ENCODE data around the gene TAS2R4. TPM values are rescaled to one million over a fixed set of nuclear protein-coding genes. Genes with fewer than 3 reads are reported as not detected.
"Not testable (repeated sequence)": the region's sequence is repeated elsewhere in the genome, so short reads cannot be mapped to it uniquely, and the experiment has no call there.

TAS2R4 gene
- polyA plus RNA-seq, 1 donor (not counting 4 experiments of a cell fraction or from before 2014, with no cell fraction given): 0.73 TPM

DNA sequence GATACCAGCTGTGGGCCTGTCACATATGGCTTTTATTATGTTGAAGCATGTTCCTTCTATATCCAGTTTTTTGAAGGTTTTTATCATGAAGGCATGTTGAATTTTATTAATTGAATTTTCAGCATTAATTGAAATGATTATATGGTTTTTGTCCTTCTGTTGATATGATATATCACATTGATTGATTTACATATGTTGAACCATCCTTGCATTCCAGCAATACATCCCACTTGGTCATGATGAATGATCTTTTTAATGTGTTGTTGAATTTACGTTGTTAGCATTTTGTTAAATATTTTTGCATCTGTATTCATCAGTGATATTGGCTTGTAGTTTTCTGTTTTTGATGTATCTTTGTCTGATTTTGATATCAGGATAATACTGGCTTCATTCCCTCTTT lies 43.6 kb downstream of the TAS2R4 start:
- DNase-seq (ENCODE audit: low read depth, low spot score) (no peak), FAIRE-seq (no peak)
- no peaks in the 10 kb centered on the region for H3K9me3 ChIP-seq (ENCODE audit: control insufficient read depth, low read depth, low read length)
- no peaks in the 10 kb centered on the region for H3K79me2 ChIP-seq (ENCODE audit: control insufficient read depth, insufficient read depth, low read length)
- no peaks in the 10 kb centered on the region for H3K4me1 ChIP-seq (ENCODE audit: control insufficient read depth, extremely low read depth, insufficient read depth, low read length)
- H3K9ac ChIP-seq (ENCODE audit: control insufficient read depth, extremely low read depth, insufficient read depth, low read length): no peak overlapping the region
- no peak overlapping the region for H3K27ac ChIP-seq (ENCODE audit: control insufficient read depth, insufficient read depth, low read length)
- no peak overlapping the region for H3K4me2 ChIP-seq (ENCODE audit: control insufficient read depth, extremely low read depth, insufficient read depth, low read depth, low read length)
- H3K27me3 ChIP-seq (ENCODE audit: control insufficient read depth, extremely low read depth, insufficient read depth, low read length): no peaks in the 10 kb centered on the region
- no peaks in the 10 kb centered on the region for H4K20me1 ChIP-seq (ENCODE audit: control insufficient read depth, extremely low read depth, insufficient read depth, low read length)
- no peak overlapping the region for H3K4me3 ChIP-seq (ENCODE audit: control insufficient read depth in 2 of 3, extremely low read depth in 1 of 3, insufficient read depth in 2 of 3, low read depth in 1 of 3, low read length in 3 of 3)
- no peak for TF ChIP-seq EZH2 (IDR thresholded peaks at IDR 0.05; ENCODE audit: low read length)
- no peak for TF ChIP-seq CTCF (optimal IDR thresholded peaks at IDR 0.05 in 1 of 3, IDR thresholded peaks at IDR 0.05 in 1 of 3, conservative IDR thresholded peaks at IDR 0.05 in 1 of 3; ENCODE audit: extremely low read depth in 1 of 3, insufficient read depth in 2 of 3, low read length in 3 of 3)
- dilution Hi-C loops (cut with MboI; ENCODE audit: extremely low pct_ligation_motif_present, low sequenced_read_pairs): no loop called here
- H3K36me3 ChIP-seq (ENCODE audit: control insufficient read depth in 2 of 2, extremely low read depth in 1 of 2, insufficient read depth in 2 of 2, low read length in 2 of 2): no peaks in the 10 kb centered on the region
- H2AFZ ChIP-seq (ENCODE audit: control insufficient read depth, low read length): no peak overlapping the region
- H3K9me1 ChIP-seq (ENCODE audit: control insufficient read depth, extremely low read depth, insufficient read depth, low read length): no peaks in the 10 kb centered on the region

DNA sequence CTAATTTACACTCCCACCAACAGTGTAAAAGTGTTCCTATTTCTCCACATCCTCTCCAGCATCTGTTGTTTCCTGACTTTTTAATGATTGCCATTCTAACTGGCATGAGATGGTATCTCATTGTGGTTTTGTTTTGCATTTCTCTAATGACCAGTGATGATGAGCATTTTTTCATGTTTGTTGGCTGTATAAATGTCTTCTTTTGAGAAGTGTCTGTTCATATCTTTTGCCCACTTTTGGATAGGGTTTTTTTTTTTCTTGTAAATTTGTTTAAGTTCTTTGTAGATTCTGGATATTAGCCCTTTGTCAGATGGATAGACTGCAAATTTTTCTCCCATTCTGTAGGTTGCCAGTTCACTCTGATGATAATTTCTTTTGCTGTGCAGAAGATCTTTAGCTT lies 46.0 kb downstream of the TAS2R4 start:
- H3K9me3 ChIP-seq (ENCODE audit: control insufficient read depth, low read depth, low read length); DNase-seq (ENCODE audit: low read depth, low spot score); H3K4me1 ChIP-seq (ENCODE audit: control insufficient read depth, extremely low read depth, insufficient read depth, low read length); H3K27ac ChIP-seq (ENCODE audit: control insufficient read depth, insufficient read depth, low read length); dilution Hi-C loops (cut with MboI; ENCODE audit: extremely low pct_ligation_motif_present, low sequenced_read_pairs); H3K9ac ChIP-seq (ENCODE audit: control insufficient read depth, extremely low read depth, insufficient read depth, low read length); FAIRE-seq; H4K20me1 ChIP-seq (ENCODE audit: control insufficient read depth, extremely low read depth, insufficient read depth, low read length); H3K79me2 ChIP-seq (ENCODE audit: control insufficient read depth, insufficient read depth, low read length); H3K4me2 ChIP-seq (ENCODE audit: control insufficient read depth, extremely low read depth, insufficient read depth, low read depth, low read length); H3K36me3 ChIP-seq (ENCODE audit: control insufficient read depth in 2 of 2, extremely low read depth in 1 of 2, insufficient read depth in 2 of 2, low read length in 2 of 2); H3K9me1 ChIP-seq (ENCODE audit: control insufficient read depth, extremely low read depth, insufficient read depth, low read length); H3K27me3 ChIP-seq (ENCODE audit: control insufficient read depth, extremely low read depth, insufficient read depth, low read length); H3K4me3 ChIP-seq (ENCODE audit: control insufficient read depth in 2 of 3, extremely low read depth in 1 of 3, insufficient read depth in 2 of 3, low read depth in 1 of 3, low read length in 3 of 3); H2AFZ ChIP-seq (ENCODE audit: control insufficient read depth, low read length): not testable (repeated sequence)

Small RNA genes lying within 50 kb of the gene (small RNA-seq; reads per million reads assigned to genes)
- 0 reads per million in 3 experiments for gene RNU1-82P (ENCODE audit: insufficient read length in 3 of 3, low read depth in 3 of 3, low replicate concordance in 1 of 3)

Other genes starting within 250 kb of the TAS2R4 start
- gene AGK, start 225.3 kb upstream of the TAS2R4 start, polyA plus RNA-seq: 30.9 to 40.0 TPM (median 36.6 TPM) in 3 replicates
- 3.3 to 5.4 TPM (median 4.7 TPM) in 3 replicates for gene DENND11, start 74.5 kb upstream of the TAS2R4 start, polyA plus RNA-seq
- not detected in 3 replicates for gene WEE2, start 68.3 kb upstream of the TAS2R4 start, polyA plus RNA-seq
- 127 to 244 TPM (median 230 TPM) in 3 replicates for gene SSBP1, start 38.3 kb upstream of the TAS2R4 start, polyA plus RNA-seq
- 0.07 to 0.59 TPM (median 0.51 TPM) in 3 replicates for gene TAS2R3, start 12.6 kb upstream of the TAS2R4 start, polyA plus RNA-seq
- 0.54 to 3.1 TPM (median 2.0 TPM) in 3 replicates for gene TAS2R5, start 13.5 kb downstream of the TAS2R4 start, polyA plus RNA-seq
- not detected in 3 replicates for gene PRSS37, start 64.8 kb downstream of the TAS2R4 start, polyA plus RNA-seq
- gene OR9A4, start 139.7 kb downstream of the TAS2R4 start, polyA plus RNA-seq: not detected in 3 replicates
- 0.05 to 0.08 TPM (median 0.07 TPM) in 3 replicates for gene CLEC5A, start 170.3 kb downstream of the TAS2R4 start, polyA plus RNA-seq
- gene TAS2R38, start 197.1 kb downstream of the TAS2R4 start, polyA plus RNA-seq: not detected in 3 replicates
- 0.19 to 1.5 TPM (median 0.31 TPM) in 3 replicates for gene MGAM, start 219.2 kb downstream of the TAS2R4 start, polyA plus RNA-seq

Data from keratinocyte (primary cell).